Retinal pigment epithelial cell (primary cell): ENCODE results near the gene PSMD5.

ENCODE experiments used
- DNase-seq: peaks from one replicate; pipeline ENCODE4 v3.0.0-alpha.2; 2010; ENCODE audit warnings: low read depth
- H3K4me3 ChIP-seq: 2 replicates; pipeline ENCODE4 v1.5.1; 2011; ENCODE audit warnings: mild to moderate bottlenecking, low read length, control low read depth, moderate library complexity
- TF ChIP-seq, protein P1 (sequence below): conservative IDR thresholded peaks from 2 replicates; pipeline ENCODE4 v1.5.1; 2011; ENCODE audit warnings: low read depth, low read length, control low read depth, inconsistent platforms

PSMD5 gene

DNA sequence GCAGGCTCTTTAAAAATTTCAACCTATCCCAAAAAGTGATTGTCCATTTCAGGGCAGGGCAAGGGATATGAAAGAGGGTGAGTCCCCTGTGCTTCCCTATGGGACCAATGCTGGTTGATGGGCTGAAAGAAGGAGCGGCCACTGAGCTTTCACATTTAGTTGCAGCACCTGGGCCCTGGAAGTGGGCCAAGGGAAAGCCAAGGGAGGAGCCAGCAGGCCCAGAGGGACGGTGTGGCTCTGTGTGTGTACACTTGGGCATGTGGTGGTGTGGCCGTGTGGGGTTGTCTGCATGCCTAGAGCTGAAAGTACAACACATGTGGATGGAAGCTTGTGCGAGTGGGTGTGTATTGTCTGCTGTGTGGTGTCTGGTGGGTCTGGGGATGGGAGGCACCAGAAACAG lies 14.0 kb upstream of the PSMD5 start:
- no peak overlapping the region for H3K4me3 ChIP-seq
- TF ChIP-seq, protein P1, sequence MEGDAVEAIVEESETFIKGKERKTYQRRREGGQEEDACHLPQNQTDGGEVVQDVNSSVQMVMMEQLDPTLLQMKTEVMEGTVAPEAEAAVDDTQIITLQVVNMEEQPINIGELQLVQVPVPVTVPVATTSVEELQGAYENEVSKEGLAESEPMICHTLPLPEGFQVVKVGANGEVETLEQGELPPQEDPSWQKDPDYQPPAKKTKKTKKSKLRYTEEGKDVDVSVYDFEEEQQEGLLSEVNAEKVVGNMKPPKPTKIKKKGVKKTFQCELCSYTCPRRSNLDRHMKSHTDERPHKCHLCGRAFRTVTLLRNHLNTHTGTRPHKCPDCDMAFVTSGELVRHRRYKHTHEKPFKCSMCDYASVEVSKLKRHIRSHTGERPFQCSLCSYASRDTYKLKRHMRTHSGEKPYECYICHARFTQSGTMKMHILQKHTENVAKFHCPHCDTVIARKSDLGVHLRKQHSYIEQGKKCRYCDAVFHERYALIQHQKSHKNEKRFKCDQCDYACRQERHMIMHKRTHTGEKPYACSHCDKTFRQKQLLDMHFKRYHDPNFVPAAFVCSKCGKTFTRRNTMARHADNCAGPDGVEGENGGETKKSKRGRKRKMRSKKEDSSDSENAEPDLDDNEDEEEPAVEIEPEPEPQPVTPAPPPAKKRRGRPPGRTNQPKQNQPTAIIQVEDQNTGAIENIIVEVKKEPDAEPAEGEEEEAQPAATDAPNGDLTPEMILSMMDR: no peak
- no peak for DNase-seq

DNA sequence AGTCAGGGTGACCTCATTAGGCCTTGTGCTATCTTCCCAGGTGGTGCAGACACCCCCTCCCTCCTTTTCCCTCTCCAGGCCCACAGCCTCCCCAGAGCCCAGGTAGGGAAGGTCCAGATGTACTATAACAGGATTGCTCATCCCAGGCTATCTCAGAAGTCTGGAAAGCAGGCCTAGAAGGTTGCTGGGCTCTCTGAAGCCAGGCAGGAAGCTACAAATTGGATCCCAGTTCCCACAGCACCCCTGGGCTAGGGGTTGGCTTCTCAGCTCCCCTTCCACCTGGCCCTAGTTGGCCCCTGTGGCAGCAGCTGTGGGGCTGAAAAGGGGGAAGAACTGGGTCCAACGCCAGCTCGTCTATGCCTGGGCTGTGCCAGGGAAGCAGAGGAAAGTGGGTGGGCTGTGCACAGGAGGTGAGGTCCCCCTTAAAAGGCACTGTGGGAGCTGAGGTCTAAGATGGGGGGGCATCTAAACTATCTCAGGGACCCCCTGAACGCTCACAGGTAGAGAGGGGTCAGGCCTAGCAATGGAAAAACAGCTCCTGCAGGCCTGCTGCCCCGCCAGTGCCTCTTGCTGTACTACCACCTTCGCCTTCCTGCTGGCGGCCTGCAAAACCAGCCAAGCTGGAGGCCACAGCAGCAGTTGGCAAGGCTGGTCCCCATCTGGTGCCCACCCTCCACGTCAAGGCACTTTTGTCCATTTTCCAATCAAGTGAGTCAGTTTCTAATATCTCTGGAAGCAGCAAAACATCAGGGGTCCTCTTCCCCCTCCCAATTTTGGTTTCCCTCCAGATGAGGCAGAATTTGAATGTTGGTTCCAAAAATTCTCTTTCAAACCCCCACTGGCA lies 13.3 kb upstream of the PSMD5 start:
- no peak for DNase-seq
- TF ChIP-seq, protein P1: no peak
- no peak overlapping the region for H3K4me3 ChIP-seq

DNA sequence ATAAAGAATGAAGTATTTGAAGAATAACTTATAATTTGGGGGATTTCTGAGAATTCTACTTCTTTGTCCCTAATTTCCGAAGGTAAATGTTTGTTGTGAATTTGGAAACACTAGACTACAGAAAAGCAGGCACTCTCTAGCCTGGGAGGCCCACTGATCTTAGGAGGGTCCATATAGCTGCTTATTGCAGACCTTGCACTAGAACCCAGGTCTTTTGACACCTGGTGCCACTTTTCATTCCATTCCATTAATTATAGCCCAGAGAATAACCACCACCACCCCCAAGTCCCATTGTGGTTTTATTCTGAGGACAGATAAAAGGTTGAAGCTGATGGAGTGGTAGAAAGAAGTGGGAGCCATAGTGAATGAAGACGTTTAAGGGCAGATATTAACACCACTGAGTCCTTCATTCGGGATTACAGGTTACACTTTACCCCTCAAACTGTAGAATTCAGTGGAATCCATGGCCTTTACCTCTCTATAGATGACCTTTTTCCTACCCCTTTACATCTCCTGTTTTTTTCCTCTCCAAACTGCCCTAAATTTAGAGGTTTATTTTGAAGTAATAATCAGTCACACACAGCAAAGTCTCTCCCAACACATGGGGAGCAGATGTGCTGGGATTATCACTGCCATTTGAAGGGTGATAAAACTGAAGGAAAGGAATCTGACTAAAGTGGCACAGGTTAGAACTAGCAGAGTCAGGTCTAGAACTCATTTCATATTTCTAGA lies 12.0 kb upstream of the PSMD5 start:
- H3K4me3 ChIP-seq: no peak overlapping the region
- no peak for DNase-seq
- TF ChIP-seq, protein P1: no peak

DNA sequence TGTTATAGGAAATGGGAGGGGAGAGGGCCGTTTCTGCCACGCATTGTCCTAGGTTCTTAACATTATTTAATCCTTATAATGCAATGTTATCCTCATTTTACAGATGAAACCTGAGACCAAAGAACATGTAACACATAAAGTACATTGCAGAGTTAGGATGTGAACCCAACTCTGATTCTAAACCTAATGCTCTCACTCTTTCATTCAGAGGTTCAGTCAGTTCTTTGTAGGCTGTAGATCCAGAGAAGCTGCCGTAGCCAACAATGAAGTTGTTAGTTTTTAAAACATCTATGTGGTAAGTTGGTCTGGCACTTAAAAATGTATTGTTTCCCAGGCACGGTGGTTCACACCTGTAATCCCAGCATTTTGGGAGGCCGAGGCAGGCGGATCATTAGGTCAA lies 10.5 kb upstream of the PSMD5 start:
- H3K4me3 ChIP-seq: no peak overlapping the region
- TF ChIP-seq, protein P1: no peak
- no peak for DNase-seq

DNA sequence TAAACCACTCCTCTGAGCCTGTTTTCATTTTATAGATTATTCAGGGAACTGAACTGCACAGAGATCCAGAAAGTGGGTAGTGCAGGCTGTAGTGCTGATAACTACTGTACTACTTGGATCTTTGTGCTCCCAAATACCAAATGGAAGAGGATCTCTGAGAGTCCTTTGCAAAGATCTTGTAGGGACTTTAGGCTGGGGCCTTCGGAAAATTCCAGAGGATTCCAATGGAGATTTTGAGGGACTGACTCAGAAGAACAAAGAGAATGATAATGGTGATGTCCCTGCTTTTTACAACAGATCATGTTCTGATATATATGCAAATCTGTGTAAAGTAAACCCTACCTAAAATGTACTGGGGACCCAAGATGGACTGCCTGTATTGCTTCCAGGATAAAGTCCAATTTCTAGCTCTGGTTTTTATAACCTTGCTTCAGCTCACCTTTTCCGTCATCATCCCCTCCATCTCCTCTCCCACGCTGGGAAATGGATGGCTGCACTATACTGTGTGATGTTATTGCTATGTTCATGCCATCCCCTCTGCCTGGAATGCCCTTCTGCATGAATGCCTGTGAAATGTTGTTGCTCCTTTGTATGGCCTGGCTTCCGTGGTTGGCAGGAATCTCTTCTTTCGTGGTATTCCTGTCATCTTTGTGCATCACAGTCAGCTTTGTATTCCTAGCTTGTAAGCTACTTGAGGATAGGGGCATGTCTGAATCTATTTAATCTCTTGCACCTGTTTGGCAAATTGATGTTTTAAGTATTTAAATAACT lies 9.7 kb upstream of the PSMD5 start:
- TF ChIP-seq, protein P1: no peak
- DNase-seq: no peak
- no peak overlapping the region for H3K4me3 ChIP-seq

DNA sequence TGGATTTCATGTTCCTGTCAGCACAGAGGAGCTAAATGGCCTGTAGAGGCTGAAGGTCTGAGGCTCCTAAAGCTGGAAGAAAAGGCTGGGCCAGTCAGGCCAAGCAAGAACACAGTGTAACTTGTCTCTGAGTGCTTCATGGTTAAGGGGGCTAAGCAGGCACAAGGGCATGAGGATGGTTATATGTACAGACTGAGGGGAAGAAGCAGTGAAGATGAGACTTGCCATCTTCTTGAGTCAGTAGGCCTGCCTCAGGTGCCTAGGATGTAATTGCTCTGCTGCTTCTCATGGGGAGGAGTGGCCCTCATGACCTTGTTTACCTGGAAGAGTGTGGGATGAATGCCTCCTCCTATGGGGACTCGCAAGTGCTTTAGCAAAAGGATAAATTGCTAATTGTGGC lies 8.7 kb upstream of the PSMD5 start:
- TF ChIP-seq, protein P1: no peak
- H3K4me3 ChIP-seq: no peak overlapping the region
- no peak for DNase-seq
